Activated T-cell treated with anti-CD3 and anti-CD28 coated beads for 24 hours (primary cell): ENCODE data around the gene GINS2.

Source experiments
- DNase-seq: peaks from one replicate; pipeline ENCODE4 v3.0.0-alpha.2; 2020; ENCODE audit warnings: low read depth

Gene GINS2

GRCh38 chr16:85716022-85716679 is 27.4 kb upstream of the GINS2 start:
- DNase-seq = no peak

GRCh38 chr16:85715169-85716021 is 26.6 kb upstream of the GINS2 start:
- no peak for DNase-seq

GRCh38 chr16:85712801-85713200 is 24.0 kb upstream of the GINS2 start:
- no peak for DNase-seq

GRCh38 chr16:85711982-85712587 is 23.3 kb upstream of the GINS2 start:
- DNase-seq = no peak

- DNase-seq = no peak
These were observed 22.0 kb upstream of the GINS2 start for GRCh38 chr16:85710732-85711131.

- no peak for DNase-seq
These were observed 21.2 kb upstream of the GINS2 start for GRCh38 chr16:85709766-85710585.

GRCh38 chr16:85708338-85708737 is 19.6 kb upstream of the GINS2 start:
- no peak for DNase-seq

- DNase-seq = no peak
These were observed 18.9 kb upstream of the GINS2 start for GRCh38 chr16:85707528-85708095.

- no peak for DNase-seq
These were observed 17.8 kb upstream of the GINS2 start for GRCh38 chr16:85706449-85707034.

- no peak for DNase-seq
These were observed 16.4 kb upstream of the GINS2 start for GRCh38 chr16:85704900-85705846.

GRCh38 chr16:85704011-85704410 is 15.3 kb upstream of the GINS2 start:
- DNase-seq = no peak

GRCh38 chr16:85699628-85700027 is 10.9 kb upstream of the GINS2 start:
- DNase-seq = no peak

- no peak for DNase-seq
These were observed 10.3 kb upstream of the GINS2 start for GRCh38 chr16:85698935-85699558.

- DNase-seq = no peak
These were observed 9.7 kb upstream of the GINS2 start for GRCh38 chr16:85698459-85698891.

GRCh38 chr16:85697431-85697830 is 8.7 kb upstream of the GINS2 start:
- DNase-seq = no peak

GRCh38 chr16:85696781-85697180 is 8.0 kb upstream of the GINS2 start:
- no peak for DNase-seq

- DNase-seq = no peak
These were observed 6.7 kb upstream of the GINS2 start for GRCh38 chr16:85695196-85696128.

- DNase-seq = no peak
These were observed 1.8 kb upstream of the GINS2 start for GRCh38 chr16:85690469-85691064.
